ENCODE data around the gene TMEM181.
"Not testable (repeated sequence)": the region's sequence is repeated elsewhere in the genome, so short reads cannot be mapped to it uniquely, and the experiment has no call there.

Gene TMEM181

GRCh38 chr6:158604048-158604406 is 44.1 kb downstream of the TMEM181 start:
- Histone ChIP-seq H3K36me3 (ENCODE audit: control insufficient read depth, insufficient read depth, low read length) (no peaks in the 10 kb centered on the region), H3K4me1 (no peaks in the 10 kb centered on the region), H3K27ac (no peak overlapping the region), H3K9ac (no peak overlapping the region), H3K9me3 (ENCODE audit: control insufficient read depth, low read length) (no peaks in the 10 kb centered on the region), H3K27me3 (ENCODE audit: control insufficient read depth, insufficient read depth, low read length) (no peaks in the 10 kb centered on the region), H3K4me3 (ENCODE audit: low read depth, low read length) (no peak overlapping the region), H3K79me2 (peaks cover 8% of the 10 kb centered on the region), H3K4me2 (ENCODE audit: low read length) (no peak overlapping the region), H2AFZ (no peak overlapping the region)
- no peak for TF ChIP-seq CTCF (IDR thresholded peaks at IDR 0.05)

- Histone ChIP-seq H3K4me2 (ENCODE audit: low read length) (no peak overlapping the region), H3K27me3 (ENCODE audit: control insufficient read depth, insufficient read depth, low read length) (no peaks in the 10 kb centered on the region), H3K9ac (no peak overlapping the region), H3K4me3 (ENCODE audit: low read depth, low read length) (no peak overlapping the region), H3K36me3 (ENCODE audit: control insufficient read depth, insufficient read depth, low read length) (no peaks in the 10 kb centered on the region), H3K4me1 (no peaks in the 10 kb centered on the region), H3K79me2 (peaks cover 10% of the 10 kb centered on the region), H2AFZ (no peak overlapping the region), H3K9me3 (ENCODE audit: control insufficient read depth, low read length) (no peaks in the 10 kb centered on the region), H3K27ac (no peak overlapping the region)
- TF ChIP-seq CTCF (IDR thresholded peaks at IDR 0.05), result peak; percentile 78
These were observed 45.5 kb downstream of the TMEM181 start for GRCh38 chr6:158605266-158605878.

- H3K79me2 ChIP-seq; H3K27ac ChIP-seq; H3K36me3 ChIP-seq (ENCODE audit: control insufficient read depth, insufficient read depth, low read length); H3K4me3 ChIP-seq (ENCODE audit: low read depth, low read length); H2AFZ ChIP-seq; H3K9ac ChIP-seq; H3K27me3 ChIP-seq (ENCODE audit: control insufficient read depth, insufficient read depth, low read length); H3K4me2 ChIP-seq (ENCODE audit: low read length); H3K4me1 ChIP-seq; H3K9me3 ChIP-seq (ENCODE audit: control insufficient read depth, low read length): not testable (repeated sequence)
These were observed 46.1 kb downstream of the TMEM181 start for GRCh38 chr6:158606011-158606410.

- Histone ChIP-seq H3K4me1 (no peaks in the 10 kb centered on the region), H3K9me3 (ENCODE audit: control insufficient read depth, low read length) (no peaks in the 10 kb centered on the region), H3K27me3 (ENCODE audit: control insufficient read depth, insufficient read depth, low read length) (no peaks in the 10 kb centered on the region), H3K36me3 (ENCODE audit: control insufficient read depth, insufficient read depth, low read length) (no peaks in the 10 kb centered on the region), H3K4me2 (ENCODE audit: low read length) (no peak overlapping the region), H2AFZ (no peak overlapping the region), H3K4me3 (ENCODE audit: low read depth, low read length) (no peak overlapping the region), H3K79me2 (peaks cover 8% of the 10 kb centered on the region), H3K9ac (no peak overlapping the region), H3K27ac (no peak overlapping the region)
- TF ChIP-seq CTCF (IDR thresholded peaks at IDR 0.05), result no peak
These were observed 47.0 kb downstream of the TMEM181 start for GRCh38 chr6:158606935-158607334.

GRCh38 chr6:158607411-158608170 is 47.7 kb downstream of the TMEM181 start:
- no peak for TF ChIP-seq CTCF (IDR thresholded peaks at IDR 0.05)
- Histone ChIP-seq H3K27me3 (ENCODE audit: control insufficient read depth, insufficient read depth, low read length) (no peaks in the 10 kb centered on the region), H3K4me3 (ENCODE audit: low read depth, low read length) (no peak overlapping the region), H3K79me2 (peaks cover 8% of the 10 kb centered on the region), H2AFZ (no peak overlapping the region), H3K4me2 (ENCODE audit: low read length) (no peak overlapping the region), H3K9ac (no peak overlapping the region), H3K4me1 (no peaks in the 10 kb centered on the region), H3K27ac (no peak overlapping the region), H3K36me3 (ENCODE audit: control insufficient read depth, insufficient read depth, low read length) (no peaks in the 10 kb centered on the region), H3K9me3 (ENCODE audit: control insufficient read depth, low read length) (no peaks in the 10 kb centered on the region)

All from parathyroid adenoma (tissue), 2 donors.